Non-pigmented ciliary epithelial cell (primary cell): Measurements from ENCODE around the gene GRID1.
"Not testable (repeated sequence)": the region's sequence is repeated elsewhere in the genome, so short reads cannot be mapped to it uniquely, and the experiment has no call there.

Experiments
- DNase-seq: peaks from one replicate; pipeline ENCODE4 v3.0.0-alpha.2; 2010; ENCODE audit warnings: low read depth

Gene GRID1

DNA sequence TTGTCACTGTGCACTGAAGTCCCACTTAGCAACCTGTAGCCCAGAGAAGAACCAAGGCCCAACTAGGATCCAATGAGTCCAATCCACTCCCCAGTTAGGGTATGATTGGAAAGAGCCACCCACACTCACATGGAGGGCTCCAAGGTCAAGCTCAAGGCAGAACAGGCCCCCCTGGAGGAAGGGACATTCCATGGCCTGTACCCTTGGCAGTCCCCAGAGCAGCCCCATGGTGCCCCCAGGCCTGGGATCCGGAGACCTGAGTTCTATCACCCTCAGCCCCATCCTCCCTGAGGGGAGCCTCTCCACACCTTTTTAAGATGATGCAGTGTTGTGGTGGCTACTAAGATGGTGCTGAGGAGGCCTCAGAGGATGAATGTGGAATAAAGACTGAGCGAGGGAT lies 231.4 kb downstream of the GRID1 start:
- no peak for DNase-seq

- DNase-seq, result no peak
These were observed 235.7 kb downstream of the GRID1 start for GRCh38 chr10:86130737-86131475.

- no peak for DNase-seq
These were observed 236.6 kb downstream of the GRID1 start for GRCh38 chr10:86130041-86130440.

DNA sequence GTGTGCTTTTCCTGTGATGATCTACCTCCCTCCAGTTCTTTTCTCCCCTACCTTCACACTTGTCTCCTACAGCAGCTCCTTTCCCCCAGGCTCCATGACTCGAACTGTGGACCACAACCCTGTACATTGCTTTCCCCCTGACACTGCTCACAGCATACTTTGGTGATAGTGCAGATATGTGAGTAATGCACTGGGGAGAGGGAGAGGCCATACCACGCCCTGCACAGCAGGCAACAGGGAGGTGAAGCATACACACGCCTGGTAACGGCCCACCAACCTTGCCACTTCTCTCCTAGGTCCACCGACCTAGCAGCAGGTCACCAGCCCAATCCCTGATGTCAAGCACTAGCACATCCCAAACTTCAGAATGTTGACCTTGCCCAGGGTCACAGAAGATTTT lies 238.2 kb downstream of the GRID1 start:
- DNase-seq, result no peak

- DNase-seq, result no peak
These were observed 239.2 kb downstream of the GRID1 start for GRCh38 chr10:86127274-86127819.

DNA sequence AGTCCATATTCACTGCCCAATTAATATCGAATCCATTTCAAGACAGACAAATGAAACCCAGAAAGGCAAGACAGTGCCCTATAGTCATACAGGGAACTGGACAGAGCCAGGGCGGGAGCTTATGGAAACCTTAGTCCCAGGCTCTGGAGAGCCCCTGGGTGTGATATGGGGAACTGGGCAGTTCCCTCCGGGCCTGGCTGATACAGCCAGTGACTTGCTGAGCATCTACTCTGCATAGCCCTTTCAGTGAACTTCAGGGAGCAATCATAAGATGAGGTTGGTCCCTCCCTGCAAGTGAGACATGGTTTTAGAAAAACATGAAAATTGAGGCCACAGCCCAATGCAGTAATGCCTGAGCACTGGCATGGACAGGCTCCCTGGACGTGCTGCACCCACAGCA lies 241.9 kb downstream of the GRID1 start:
- DNase-seq, result no peak

GRCh38 chr10:86123715-86124114 lies 242.9 kb downstream of the GRID1 start:
- DNase-seq, result no peak

DNA sequence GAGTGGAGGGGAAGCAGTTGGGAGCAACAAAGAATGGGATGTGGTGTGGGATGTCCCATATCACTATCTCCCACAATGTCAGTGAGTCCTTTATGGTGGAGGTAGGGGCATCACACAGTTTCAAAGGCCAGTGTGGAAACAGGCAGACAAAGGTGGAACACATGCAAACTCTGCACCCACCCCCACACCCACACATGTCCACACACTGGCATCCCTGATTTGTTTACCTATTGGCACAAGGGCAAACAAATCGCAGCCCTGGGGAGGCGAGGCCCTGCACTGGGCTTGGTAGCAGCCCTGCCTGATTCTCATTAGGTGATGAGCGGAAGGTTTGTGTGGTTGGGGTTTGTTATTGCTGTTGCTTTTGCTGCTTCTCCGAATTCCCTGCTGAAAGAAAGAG lies 243.3 kb downstream of the GRID1 start:
- DNase-seq, result no peak

GRCh38 chr10:86122646-86123045 lies 243.9 kb downstream of the GRID1 start:
- DNase-seq, result no peak

DNA sequence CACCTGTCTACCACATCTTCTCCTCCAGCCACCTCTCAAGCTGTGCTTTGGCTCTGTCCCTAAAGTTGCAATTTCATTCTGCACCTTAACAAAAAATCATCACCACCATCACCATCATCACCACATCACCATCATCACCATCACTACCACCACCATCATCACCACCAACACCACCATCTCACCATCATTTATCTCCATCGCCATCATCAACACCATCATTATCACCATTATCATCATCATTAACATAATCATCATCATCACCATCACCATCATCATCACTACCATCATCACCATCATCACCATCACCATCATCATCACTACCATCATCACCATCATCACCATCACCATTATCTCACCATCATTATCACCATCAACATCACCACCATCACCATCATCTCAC lies 245.4 kb downstream of the GRID1 start:
- no peak for DNase-seq

GRCh38 chr10:86117051-86117450 lies 249.5 kb downstream of the GRID1 start:
- no peak for DNase-seq

DNA sequence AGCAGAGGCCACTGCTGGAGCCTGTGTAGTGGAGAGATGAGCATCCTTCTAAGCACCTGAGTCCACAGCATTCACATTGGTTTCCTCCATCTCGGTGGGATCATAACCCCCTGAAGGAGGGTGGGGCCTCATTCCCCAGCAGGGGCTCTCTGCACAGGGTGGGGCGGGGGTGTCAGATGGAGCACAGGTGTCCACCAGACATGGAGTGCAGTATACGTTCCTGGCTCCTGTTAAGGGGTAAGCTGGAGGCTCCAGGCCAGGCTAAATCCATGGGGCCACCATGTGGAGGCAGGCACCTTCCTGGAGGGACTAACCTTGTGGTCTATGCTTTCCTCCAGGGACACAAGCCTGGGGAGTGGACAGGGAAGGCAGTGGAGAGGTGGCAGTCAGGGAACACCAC lies 252.6 kb downstream of the GRID1 start:
- DNase-seq, result no peak

- DNase-seq, result no peak
These were observed 253.1 kb downstream of the GRID1 start for GRCh38 chr10:86113501-86113900.

GRCh38 chr10:86113044-86113443 lies 253.6 kb downstream of the GRID1 start:
- DNase-seq, result no peak

DNA sequence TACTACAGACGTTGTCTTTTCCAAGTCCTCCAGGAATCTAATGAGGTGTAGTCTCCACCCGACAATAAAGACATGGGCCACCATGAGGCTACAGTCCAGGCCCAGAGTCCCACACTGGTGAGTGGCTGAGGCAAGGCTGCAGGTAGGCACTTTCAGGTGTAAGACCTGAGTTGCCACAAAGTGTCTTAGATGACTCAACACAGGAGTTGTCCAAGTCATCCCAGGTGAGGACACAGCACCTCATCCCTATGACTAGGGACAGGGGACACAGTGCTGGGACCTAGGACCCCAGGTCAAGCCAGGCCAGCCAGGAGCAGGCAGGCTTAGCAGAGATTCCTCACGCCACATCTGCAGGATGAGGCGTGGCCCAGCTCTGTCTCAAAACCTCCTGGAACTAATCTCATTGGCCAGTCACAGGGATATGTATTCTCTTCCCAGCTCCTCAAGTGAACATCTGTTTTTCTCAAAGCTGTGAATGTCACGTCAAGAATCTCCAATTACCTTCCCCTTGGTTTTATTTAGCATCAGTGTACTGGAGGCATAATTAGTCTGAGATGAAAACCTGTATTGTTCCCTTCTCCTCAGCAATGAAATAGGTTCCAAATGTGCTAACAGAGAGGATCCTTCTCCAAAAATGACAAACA lies 254.6 kb downstream of the GRID1 start:
- DNase-seq, result no peak

- DNase-seq, result no peak
These were observed 256.3 kb downstream of the GRID1 start for GRCh38 chr10:86110156-86110786.

DNA sequence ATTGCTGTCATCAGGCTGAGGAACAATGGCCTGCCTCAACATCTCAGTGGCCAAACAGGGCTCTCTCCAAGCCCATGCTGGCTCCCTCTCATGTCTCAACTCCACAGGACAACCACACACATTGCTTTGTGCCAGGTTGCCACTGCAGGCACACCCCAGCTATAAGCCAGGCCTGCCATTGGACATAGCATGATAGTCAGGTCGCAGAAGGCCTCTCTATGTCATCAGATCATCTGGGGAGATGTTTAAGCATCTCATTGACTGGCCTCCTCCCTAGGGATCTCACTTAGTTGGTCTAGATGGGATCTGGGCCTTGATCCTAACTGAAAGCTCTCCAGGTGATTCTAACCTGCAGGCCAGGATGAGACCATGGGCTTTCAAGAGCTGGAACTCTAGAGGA lies 257.2 kb downstream of the GRID1 start:
- no peak for DNase-seq

DNA sequence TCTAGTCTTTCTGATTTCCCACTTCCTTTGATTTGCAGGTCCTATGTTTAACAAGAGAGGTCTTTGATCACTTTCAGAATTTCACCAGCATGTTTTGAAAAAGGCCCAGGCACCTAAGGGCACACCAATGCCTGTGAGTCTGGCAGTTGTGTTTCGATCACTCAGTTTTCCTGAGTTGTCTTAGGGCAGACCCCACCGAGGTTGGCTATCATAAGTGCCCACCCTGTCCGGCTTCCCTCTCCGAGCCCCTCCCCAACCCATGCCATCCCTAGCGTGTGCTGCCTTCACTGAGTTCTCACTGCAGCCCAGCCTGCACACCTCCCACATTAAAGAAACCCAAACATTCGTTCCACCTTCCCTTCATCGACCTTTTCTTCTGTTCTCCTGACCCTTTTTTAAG lies 257.9 kb downstream of the GRID1 start:
- DNase-seq, result no peak

GRCh38 chr10:86107611-86108310 lies 258.8 kb downstream of the GRID1 start:
- not testable (repeated sequence) for DNase-seq

- no peak for DNase-seq
These were observed 259.5 kb downstream of the GRID1 start for GRCh38 chr10:86107131-86107530.

GRCh38 chr10:86106616-86107015 lies 260.0 kb downstream of the GRID1 start:
- DNase-seq, result no peak

- no peak for DNase-seq
These were observed 261.0 kb downstream of the GRID1 start for GRCh38 chr10:86105640-86106039.

DNA sequence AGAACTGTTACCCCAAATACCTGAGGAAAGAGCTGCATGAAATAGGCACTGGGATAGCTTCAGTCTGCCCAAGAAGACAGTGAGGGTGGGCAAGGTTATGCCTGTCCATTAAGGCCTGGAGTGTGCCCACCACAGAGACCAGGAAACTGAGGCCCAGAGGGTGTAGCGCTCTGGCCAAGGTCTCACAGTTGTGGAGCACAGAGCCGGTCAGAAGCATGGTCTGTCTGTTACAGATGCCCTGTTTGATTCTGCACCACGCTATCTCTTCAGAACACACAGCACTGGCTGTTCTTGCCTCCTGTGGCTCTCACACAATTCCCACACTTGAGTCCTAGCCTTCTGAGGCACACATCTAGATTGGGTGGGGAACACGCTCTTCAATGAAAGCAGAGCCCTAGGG lies 261.4 kb downstream of the GRID1 start:
- no peak for DNase-seq
